ENCODE data around the gene CDK13.

CDK13 gene

DNA sequence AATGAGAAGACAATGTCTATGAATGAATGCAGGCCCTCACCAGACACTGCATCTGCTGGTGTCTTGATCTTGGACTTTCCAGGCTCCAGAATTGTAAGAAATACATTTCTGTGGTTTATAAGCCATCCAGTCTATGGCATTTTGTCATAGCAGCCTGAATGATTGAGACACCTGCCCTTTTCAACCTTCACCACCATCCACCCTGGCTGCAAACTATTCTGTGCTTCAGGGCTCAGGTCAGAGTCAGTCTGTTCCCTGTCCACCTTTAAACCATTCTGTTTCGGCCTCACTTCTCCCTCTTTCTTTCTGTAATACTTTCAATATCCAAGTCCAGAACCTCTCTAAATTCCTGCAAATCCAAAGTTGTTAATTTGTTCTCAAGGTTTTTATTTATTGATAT lies 15.9 kb upstream of the CDK13 start:
- Histone ChIP-seq H3K27ac (no peak overlapping the region), H3K4me3 (no peak overlapping the region)
- TF ChIP-seq, protein P1, sequence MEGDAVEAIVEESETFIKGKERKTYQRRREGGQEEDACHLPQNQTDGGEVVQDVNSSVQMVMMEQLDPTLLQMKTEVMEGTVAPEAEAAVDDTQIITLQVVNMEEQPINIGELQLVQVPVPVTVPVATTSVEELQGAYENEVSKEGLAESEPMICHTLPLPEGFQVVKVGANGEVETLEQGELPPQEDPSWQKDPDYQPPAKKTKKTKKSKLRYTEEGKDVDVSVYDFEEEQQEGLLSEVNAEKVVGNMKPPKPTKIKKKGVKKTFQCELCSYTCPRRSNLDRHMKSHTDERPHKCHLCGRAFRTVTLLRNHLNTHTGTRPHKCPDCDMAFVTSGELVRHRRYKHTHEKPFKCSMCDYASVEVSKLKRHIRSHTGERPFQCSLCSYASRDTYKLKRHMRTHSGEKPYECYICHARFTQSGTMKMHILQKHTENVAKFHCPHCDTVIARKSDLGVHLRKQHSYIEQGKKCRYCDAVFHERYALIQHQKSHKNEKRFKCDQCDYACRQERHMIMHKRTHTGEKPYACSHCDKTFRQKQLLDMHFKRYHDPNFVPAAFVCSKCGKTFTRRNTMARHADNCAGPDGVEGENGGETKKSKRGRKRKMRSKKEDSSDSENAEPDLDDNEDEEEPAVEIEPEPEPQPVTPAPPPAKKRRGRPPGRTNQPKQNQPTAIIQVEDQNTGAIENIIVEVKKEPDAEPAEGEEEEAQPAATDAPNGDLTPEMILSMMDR (IDR thresholded peaks at IDR 0.05), result no peak
- DNase-seq (ENCODE audit: low spot score), result no peak

DNA sequence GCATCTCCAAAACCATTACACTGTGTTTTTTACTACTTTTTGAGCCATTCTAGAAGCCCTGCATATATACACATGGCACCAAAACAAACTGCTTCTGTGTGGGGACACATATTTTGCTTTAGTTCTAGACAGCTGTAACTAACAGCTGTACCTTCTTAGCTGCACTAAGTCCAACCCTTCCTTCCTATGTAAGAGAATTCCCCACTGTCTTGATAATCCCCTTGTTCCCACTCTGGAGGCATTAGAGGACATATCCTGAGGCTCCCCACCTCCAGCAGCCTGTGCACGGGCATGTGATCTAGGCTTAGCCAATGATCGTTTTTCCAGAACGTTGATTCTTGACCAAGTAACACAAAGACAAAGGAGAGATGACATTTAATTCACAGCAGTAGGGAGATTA lies 13.3 kb upstream of the CDK13 start:
- TF ChIP-seq, protein P1 (IDR thresholded peaks at IDR 0.05), result no peak
- no peak for DNase-seq (ENCODE audit: low spot score)
- Histone ChIP-seq H3K4me3 (no peak overlapping the region), H3K27ac (no peak overlapping the region)

DNA sequence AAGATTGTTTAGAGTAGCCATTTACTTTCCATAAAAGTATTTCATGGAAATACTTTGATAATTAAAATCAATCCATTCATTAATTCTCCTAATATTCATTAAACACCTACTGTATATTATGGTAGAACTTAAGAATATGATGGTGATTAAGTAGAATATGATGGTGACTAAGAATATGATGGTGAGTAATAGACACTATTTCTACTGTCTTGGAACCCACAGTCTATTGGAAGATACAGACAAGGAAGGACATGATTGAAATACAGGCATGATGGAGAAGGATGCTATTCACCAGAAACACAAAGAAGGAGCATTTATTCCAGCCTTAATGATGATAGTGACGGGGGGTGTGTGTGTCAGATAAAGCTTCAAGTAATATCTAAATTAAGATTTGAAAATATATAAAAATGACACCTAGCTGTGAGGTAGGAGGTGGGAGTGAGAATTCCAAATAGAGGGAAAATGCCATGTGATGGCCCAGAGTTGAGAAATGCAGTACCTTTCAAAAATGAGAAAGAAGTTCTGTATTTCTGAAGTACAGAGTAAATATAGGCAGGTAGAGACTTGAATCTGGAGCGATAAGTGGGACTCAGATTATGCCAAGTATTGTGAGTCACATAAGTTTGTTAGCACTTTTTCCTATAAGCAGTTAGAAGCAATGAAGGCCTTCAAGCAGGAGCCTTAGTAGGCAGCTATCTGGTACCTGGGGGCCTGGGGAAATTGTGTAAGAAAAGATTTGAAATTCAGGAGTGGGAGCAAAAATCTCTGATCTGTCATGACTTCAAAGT lies 12.5 kb upstream of the CDK13 start:
- no peak for DNase-seq (ENCODE audit: low spot score)
- TF ChIP-seq, protein P1 (IDR thresholded peaks at IDR 0.05), result no peak
- Histone ChIP-seq H3K27ac (no peak overlapping the region), H3K4me3 (no peak overlapping the region)

DNA sequence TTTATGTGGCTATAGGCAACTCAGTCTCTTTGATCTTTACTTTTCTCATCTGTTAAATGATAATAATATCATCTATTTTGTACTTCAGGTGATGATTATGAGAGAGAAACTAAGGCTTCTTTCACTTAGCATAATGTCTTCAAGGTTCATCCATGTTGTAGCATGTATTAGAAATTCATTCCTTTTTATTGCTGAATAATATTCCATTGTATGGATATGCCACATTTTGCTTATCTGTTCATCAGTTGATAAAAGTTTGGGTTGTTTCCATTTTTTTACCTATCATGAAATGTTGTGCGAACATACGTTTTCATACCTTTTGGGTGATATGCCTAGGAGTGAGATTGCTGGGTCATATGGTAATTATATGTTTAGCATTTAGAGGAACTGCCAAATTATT lies 7.2 kb upstream of the CDK13 start:
- no peak overlapping the region for H3K27ac ChIP-seq
- TF ChIP-seq, protein P1 (IDR thresholded peaks at IDR 0.05), result no peak
- no peak overlapping the region for H3K4me3 ChIP-seq
- no peak for DNase-seq (ENCODE audit: low spot score)

DNA sequence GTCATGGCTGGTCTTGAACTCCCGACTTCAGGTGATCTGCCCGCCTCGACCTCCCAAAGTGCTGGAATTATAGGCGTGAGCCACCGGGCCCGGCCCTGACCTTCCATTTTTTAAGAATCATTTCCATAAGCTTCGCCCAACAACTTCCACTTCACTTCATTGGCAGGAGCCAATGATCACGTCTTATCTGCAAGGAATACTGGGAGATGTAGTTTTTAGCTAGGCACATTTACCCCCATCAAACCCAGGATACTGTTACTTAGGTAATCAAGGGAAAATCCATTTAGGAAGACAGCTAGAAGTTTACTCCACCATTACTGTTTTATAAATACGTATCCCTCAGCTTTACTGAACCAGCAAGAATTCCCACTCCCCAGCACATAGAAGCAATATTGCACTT lies 3.4 kb upstream of the CDK13 start:
- TF ChIP-seq, protein P1 (IDR thresholded peaks at IDR 0.05), result no peak

DNA sequence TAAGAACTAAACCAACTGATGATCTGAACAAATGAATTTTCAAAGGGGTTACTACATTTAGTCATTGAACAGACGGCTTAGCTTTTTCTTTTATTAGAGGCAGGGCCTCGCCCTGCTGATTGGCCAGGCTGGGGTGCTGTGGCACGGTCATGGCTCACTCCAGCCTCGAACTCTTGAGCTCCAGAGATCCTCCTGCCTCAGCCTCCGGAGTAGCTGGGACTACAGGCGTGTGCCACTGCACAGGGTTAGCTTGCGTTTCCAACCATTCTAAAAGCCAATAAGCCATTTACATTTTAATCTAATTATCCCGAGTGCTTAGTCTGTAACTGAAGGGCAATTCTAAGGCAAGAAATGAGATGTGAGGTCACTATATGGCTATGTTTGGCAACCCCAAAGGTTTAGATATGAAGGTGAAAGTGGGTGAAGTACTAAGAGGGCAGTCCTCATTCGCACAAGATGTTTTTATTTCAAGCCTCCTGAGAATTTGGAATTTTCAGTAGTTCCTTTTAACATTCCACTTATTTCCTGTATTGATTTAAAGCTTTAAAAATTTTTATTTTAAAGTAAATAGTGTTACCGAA lies 1.6 kb upstream of the CDK13 start:
- DNase-seq (ENCODE audit: low spot score), result no peak
- TF ChIP-seq, protein P1 (IDR thresholded peaks at IDR 0.05), result no peak
- H3K27ac ChIP-seq, result peak overlapping the region; percentile 98 to 99
- H3K4me3 ChIP-seq, result peak overlapping the region; percentile 85

More for the DNA sequence above, 3.4 kb upstream of the CDK13 start:
- no peak overlapping the region for H3K27ac ChIP-seq
- H3K4me3 ChIP-seq, result no peak overlapping the region
- DNase-seq (ENCODE audit: low spot score), result no peak

All from coronary artery (tissue), 2 donors.